OCI-LY7 (cell line): ENCODE data around the gene HSPA4.

Source experiments
- CTCF ChIP-seq: fragments of 200-600 bp; sonication (generic); conservative IDR thresholded peaks from 2 replicates; pipeline ENCODE4 v1.5.1; 2014; ENCODE audit warnings: mild to moderate bottlenecking, antibody characterized with exemption, low read length, moderate library complexity, mixed read lengths
- EZH2phosphoT487 ChIP-seq: fragments of 200-600 bp; sonication (generic); IDR thresholded peaks from 2 replicates; pipeline ENCODE4 v1.6.1; 2018; ENCODE audit warnings: low read depth, borderline replicate concordance, mild to moderate bottlenecking, mixed run types, antibody characterized with exemption, low read length, moderate library complexity, mixed read lengths

DNA sequence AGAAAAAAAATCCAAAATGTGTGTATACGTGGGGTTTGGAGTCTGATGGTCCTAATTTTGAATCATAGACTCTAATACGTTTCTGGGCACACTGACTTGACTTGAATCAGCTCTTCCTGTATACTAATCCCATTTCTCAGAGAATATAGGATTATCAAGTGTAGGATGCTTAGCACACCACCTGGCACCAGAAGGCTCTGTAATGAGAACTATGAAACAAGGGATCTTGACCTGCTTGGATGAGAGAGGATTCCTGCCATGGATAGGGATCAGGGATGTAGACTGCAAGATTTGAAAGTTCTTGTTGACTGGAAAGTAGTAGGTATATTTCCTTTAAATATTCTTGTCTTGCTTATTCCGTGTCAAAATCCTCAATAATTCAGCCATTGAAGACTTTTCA is 7.8 kb downstream of the HSPA4 start:
- no peak for TF ChIP-seq CTCF
- no peak for TF ChIP-seq EZH2phosphoT487
